Ovary (tissue), 9 donors: Measurements from ENCODE around the gene FBXW8. TPM values are rescaled to one million over a fixed set of nuclear protein-coding genes. Genes with fewer than 3 reads are reported as not detected.

Experiments
- DNase-seq, 5 donors: peaks; one replicate each; pipeline ENCODE4 v3.0.0-alpha.2; 2019 to 2020
- H3K27ac ChIP-seq, 2 donors: fragments of 200-600 bp; one replicate each; pipeline versions ENCODE4 v1.5.1 to v1.8.0; 2019 to 2022
- H3K27me3 ChIP-seq: fragments of 200-600 bp; one replicate; pipeline ENCODE4 v1.8.0; 2022
- H3K36me3 ChIP-seq: fragments of 200-600 bp; sonication (generic); one replicate; pipeline ENCODE4 v1.5.1; 2019
- H3K4me1 ChIP-seq: one replicate; pipeline ENCODE4 v1.8.1; 2013; ENCODE audit warnings: mild to moderate bottlenecking, moderate library complexity; ENCODE audit not compliant: insufficient read depth
- H3K4me3 ChIP-seq: fragments of 200-600 bp; sonication (generic); one replicate; pipeline ENCODE4 v1.5.1; 2017
- H3K9me3 ChIP-seq, 2 donors: fragments of 200-600 bp in 1 of 2; sonication (generic) in 1 of 2; one replicate each; pipeline versions ENCODE4 v1.5.1 to v1.8.1; 2013 to 2019; ENCODE audit warnings: mild to moderate bottlenecking in 1 of 2, moderate library complexity in 1 of 2
- CTCF ChIP-seq, 3 donors: fragments of 450-650 bp in 2 of 3; fragments of 200-600 bp in 1 of 3; IDR thresholded peaks; one replicate each; pipeline versions ENCODE4 v1.5.1 to v1.8.0; 2016 to 2022; ENCODE audit warnings: antibody characterized with exemption in 3 of 3, mild to moderate bottlenecking in 1 of 3
- EP300 ChIP-seq: sonication (generic); formaldehyde crosslinking; IDR thresholded peaks from one replicate; pipeline ENCODE4 v1.6.1; 2017; ENCODE audit warnings: antibody characterized with exemption
- POLR2A ChIP-seq: fragments of 450-650 bp; IDR thresholded peaks from one replicate; pipeline ENCODE4 v1.6.1; 2017; ENCODE audit warnings: antibody characterized with exemption, mild to moderate bottlenecking, moderate library complexity
- WGBS, 3 donors: extraction: QIAGEN DNeasy Blood & Tissue Kit in 1 of 3; methylation state at CpG; one replicate each; pipeline versions ENCODE4 v1.1.5 to v1.1.7; 2013 to 2017; 5-methylcytosine and 5-hydroxymethylcytosine counted together
- intact Hi-C, 4 donors: fragments of 100-400 bp; cut with DNase I; formaldehyde crosslinking; loops; one replicate each; pipeline versions ENCODE4 v1.11.0 to v1.15.1; 2022 to 2023
- polyA plus RNA-seq, 2 donors: library from polyadenylated mRNA; stranded (reverse); fragments of 200-250 nt in 1 of 2; fragments of 350-450 nt in 1 of 2; fragmentation: Illumina TruSeq in 1 of 2; extraction: RNeasy Lipid Tissue Mini Kit (QIAGEN cat#74804) in 1 of 2; gene quantifications; one replicate each; pipeline ENCODE4 v1.2.3, GENCODE V29; 2013 to 2014
- total RNA-seq, 7 donors: library from RNA; depleted of rRNA in 2 of 7; stranded (reverse); fragments of >200 nt in 2 of 7; fragmentation: NEBNext Ultra II Directional in 3 of 7; extraction: Animal tissue kit (Norgen Biotek cat#: 25700) in 3 of 7; gene quantifications; one replicate each; pipeline versions ENCODE4 v1.1.0 to v1.2.4, GENCODE V29; 2016 to 2023
- donor health status: DM: no; HTN: no; CAD: no; lungs with moderate emphysema.
- donor health status: DM: no; HTN: no; CAD: no.
- donor health status: Bipolar disorder and iron deficiency.
- donor health status: DM: yes; HTN: yes; CAD: no.
- donor health status: DM: no; HTN: no; CAD: no.
- donor health status: DM: yes; HTN: yes; CAD: no.

FBXW8 gene
- total and polyA plus RNA-seq, 9 donors: 7.4 to 23.1 (median 16.6) TPM

- TF ChIP-seq POLR2A: no peak
- TF ChIP-seq CTCF (IDR thresholded peaks at IDR 0.05): no peak
- TF ChIP-seq EP300: no peak
- intact Hi-C loops: no loop called here
- Histone ChIP-seq H3K27ac (no peak overlapping the region), H3K9me3 (no peaks in the 10 kb centered on the region), H3K4me3 (no peak overlapping the region), H3K4me1 (no peaks in the 10 kb centered on the region), H3K36me3 (no peaks in the 10 kb centered on the region), H3K27me3 (no peaks in the 10 kb centered on the region)
- WGBS, 3 donors: 76 to 80% (median 80%) methylated on average over 6 of the region's 6 CpGs
- DNase-seq: no peak
These were observed 32.9 kb downstream of the FBXW8 start for GRCh38 chr12:116943419-116944372.

DNA sequence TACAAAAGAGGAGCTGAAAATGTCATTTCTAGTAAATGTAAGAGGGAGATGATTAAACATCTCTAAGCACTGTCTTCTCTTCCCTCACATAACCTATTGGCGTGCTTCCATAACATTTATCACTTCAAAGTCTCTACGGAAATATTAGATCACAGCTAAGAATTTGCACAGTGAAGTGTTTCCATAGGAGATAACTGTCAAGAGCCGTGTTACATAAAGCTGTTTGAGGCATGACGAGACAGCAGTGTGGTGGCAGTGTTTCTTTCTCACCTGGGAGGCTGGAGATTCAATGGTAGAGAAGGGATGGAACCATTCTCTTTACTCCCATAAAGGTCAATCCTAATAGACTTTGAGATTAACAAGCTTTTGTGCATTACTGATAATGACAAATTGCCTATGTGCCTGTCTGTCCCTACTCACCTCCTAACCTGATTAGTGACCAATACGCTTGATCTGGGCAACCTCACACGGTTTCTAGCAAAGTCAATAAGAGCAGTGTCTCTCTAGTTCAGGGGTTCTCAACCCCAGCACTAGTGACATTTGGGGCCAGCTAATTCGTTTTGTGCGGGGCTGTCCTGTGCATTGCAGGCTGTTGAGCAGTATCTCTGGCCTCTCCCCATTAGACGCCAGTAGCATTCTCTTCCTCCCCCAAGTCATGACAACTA, 35.3 kb downstream of the FBXW8 start:
- Histone ChIP-seq H3K4me3 (no peak overlapping the region), H3K4me1 (no peaks in the 10 kb centered on the region), H3K9me3 (no peaks in the 10 kb centered on the region), H3K27ac (no peak overlapping the region), H3K27me3 (no peaks in the 10 kb centered on the region), H3K36me3 (no peaks in the 10 kb centered on the region)
- WGBS, 3 donors: 86 to 89% (median 87%) methylated on average over 9 of the region's 9 CpGs
- DNase-seq: no peak
- intact Hi-C loops: no loop called here
- TF ChIP-seq POLR2A (no peak), EP300 (no peak), CTCF (IDR thresholded peaks at IDR 0.05) (no peak)

- H3K4me3 ChIP-seq: no peak overlapping the region
- H3K27me3 ChIP-seq: no peaks in the 10 kb centered on the region
- no peak for DNase-seq
- 43 to 51% (median 43%) methylated on average over 2 of the region's 2 CpGs for WGBS, 3 donors
- no peaks in the 10 kb centered on the region for H3K36me3 ChIP-seq
- TF ChIP-seq POLR2A (no peak), CTCF (IDR thresholded peaks at IDR 0.05) (no peak), EP300 (no peak)
- H3K4me1 ChIP-seq: no peaks in the 10 kb centered on the region
- no peak overlapping the region for H3K27ac ChIP-seq
- intact Hi-C loops: no loop called here
- no peaks in the 10 kb centered on the region for H3K9me3 ChIP-seq
These were observed 37.5 kb downstream of the FBXW8 start for GRCh38 chr12:116948298-116948697.

DNA sequence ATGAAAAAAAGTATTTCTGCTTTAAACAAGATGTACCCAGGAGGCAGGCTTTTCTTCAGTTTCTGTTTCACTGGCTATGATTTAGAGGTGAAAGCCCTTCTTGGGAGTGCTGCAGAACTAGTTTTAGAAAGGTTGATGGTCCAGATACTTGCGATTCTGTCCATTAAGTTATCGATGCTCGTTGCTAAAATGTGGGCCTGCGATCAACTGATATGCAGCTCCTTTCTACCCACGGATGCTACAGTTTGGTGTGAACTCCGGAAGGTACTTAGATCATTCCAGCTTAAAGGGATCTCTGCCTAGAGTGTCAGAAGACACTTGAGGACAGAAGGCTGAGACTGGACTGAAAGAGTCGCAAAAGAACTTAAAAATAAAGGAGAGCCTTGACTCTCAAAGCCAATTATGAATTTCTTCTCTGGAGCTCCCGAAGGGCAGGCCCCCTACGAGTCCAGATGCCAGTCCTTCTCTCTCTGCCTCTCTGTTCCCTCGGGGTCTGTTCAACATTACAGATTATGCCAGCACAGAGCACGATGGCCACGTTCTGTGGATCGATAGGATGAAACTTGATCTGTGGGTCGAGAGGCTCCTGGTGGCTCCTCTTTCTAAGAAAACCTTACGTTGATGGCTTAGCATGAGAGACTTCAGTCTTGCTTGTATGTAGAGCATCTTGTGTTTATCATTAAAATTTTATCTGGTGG, 40.0 kb downstream of the FBXW8 start:
- H3K27me3 ChIP-seq: no peaks in the 10 kb centered on the region
- no peaks in the 10 kb centered on the region for H3K36me3 ChIP-seq
- H3K27ac ChIP-seq: no peak overlapping the region
- H3K4me1 ChIP-seq: peaks cover 1% of the 10 kb centered on the region
- no peak for DNase-seq
- 89 to 93% (median 91%) methylated on average over 15 of the region's 15 CpGs for WGBS, 3 donors
- H3K9me3 ChIP-seq: no peaks in the 10 kb centered on the region
- TF ChIP-seq POLR2A (no peak), EP300 (no peak), CTCF (IDR thresholded peaks at IDR 0.05) (no peak)
- intact Hi-C loops: no loop called here
- no peak overlapping the region for H3K4me3 ChIP-seq
